GM21381 (cell line): ENCODE results near the gene ITM2C.

Experiments used
- ATAC-seq: cut with Tn5 transposase; IDR thresholded peaks from one replicate; pipeline ENCODE4 v1.9.1; 2021; ENCODE audit warnings: mild to moderate bottlenecking, moderate library complexity; ENCODE audit not compliant: unreplicated experiment

The ITM2C gene

GRCh38 chr2:230906471-230907230, 41.9 kb downstream of the ITM2C start:
- no peak for ATAC-seq

- no peak for ATAC-seq
These were observed 42.8 kb downstream of the ITM2C start for GRCh38 chr2:230907361-230908091.

- no peak for ATAC-seq
These were observed 43.4 kb downstream of the ITM2C start for GRCh38 chr2:230908092-230908594.

- ATAC-seq, result no peak
These were observed 44.0 kb downstream of the ITM2C start for GRCh38 chr2:230908595-230909191.

- no peak for ATAC-seq
These were observed 45.3 kb downstream of the ITM2C start for GRCh38 chr2:230909841-230910545.

GRCh38 chr2:230910546-230911177, 45.9 kb downstream of the ITM2C start:
- no peak for ATAC-seq

- no peak for ATAC-seq
These were observed 47.3 kb downstream of the ITM2C start for GRCh38 chr2:230912046-230912445.

- ATAC-seq, result no peak
These were observed 48.0 kb downstream of the ITM2C start for GRCh38 chr2:230912724-230913123.

GRCh38 chr2:230913406-230914143, 48.8 kb downstream of the ITM2C start:
- ATAC-seq, result no peak

GRCh38 chr2:230914886-230915285, 50.1 kb downstream of the ITM2C start:
- no peak for ATAC-seq

- ATAC-seq, result no peak
These were observed 50.6 kb downstream of the ITM2C start for GRCh38 chr2:230915319-230915718.

GRCh38 chr2:230916218-230916617, 51.5 kb downstream of the ITM2C start:
- no peak for ATAC-seq

- no peak for ATAC-seq
These were observed 54.5 kb downstream of the ITM2C start for GRCh38 chr2:230919240-230919639.

GRCh38 chr2:230919681-230920080, 54.9 kb downstream of the ITM2C start:
- ATAC-seq, result no peak

- no peak for ATAC-seq
These were observed 55.4 kb downstream of the ITM2C start for GRCh38 chr2:230920167-230920566.

GRCh38 chr2:230921806-230922595, 57.3 kb downstream of the ITM2C start:
- ATAC-seq, result no peak

- ATAC-seq, result no peak
These were observed 58.4 kb downstream of the ITM2C start for GRCh38 chr2:230922951-230923717.

GRCh38 chr2:230924092-230924469, 59.3 kb downstream of the ITM2C start:
- ATAC-seq, result no peak
